Esophagus squamous epithelium (tissue), 5 donors: ENCODE data around the gene ZBTB43. TPM values are rescaled to one million over a fixed set of nuclear protein-coding genes. Genes with fewer than 3 reads are reported as not detected.

Experiments
- DNase-seq: peaks from one replicate; lab custom pipeline; 2025; lab: John Stamatoyannopoulos, UW
- H3K27ac ChIP-seq, 4 donors: fragments of 200-600 bp; sonication (generic); one replicate each; pipeline ENCODE4 v1.5.1; 2016 to 2019; ENCODE audit warnings: mild to moderate bottlenecking in 1 of 4
- H3K27me3 ChIP-seq, 4 donors: fragments of 200-600 bp; sonication (generic); 1 replicate in 3 of 4; 2 replicates in 1 of 4; pipeline versions ENCODE4 v1.5.1 to v1.6.0; 2017 to 2021; ENCODE audit warnings: antibody characterized with exemption in 1 of 4
- H3K36me3 ChIP-seq, 3 donors: fragments of 200-600 bp; sonication (generic); one replicate each; pipeline ENCODE4 v1.5.1; 2016 to 2019
- H3K4me1 ChIP-seq, 3 donors: fragments of 200-600 bp; sonication (generic); one replicate each; pipeline ENCODE4 v1.5.1; 2017 to 2019
- H3K4me3 ChIP-seq, 4 donors: fragments of 200-600 bp; sonication (generic); 1 replicate in 3 of 4; 2 replicates in 1 of 4; pipeline ENCODE4 v1.5.1; 2016 to 2019; ENCODE audit warnings: mild to moderate bottlenecking in 2 of 4, moderate library complexity in 1 of 4
- H3K9me3 ChIP-seq, 3 donors: fragments of 200-600 bp; sonication (generic); one replicate each; pipeline ENCODE4 v1.5.1; 2016 to 2019
- CTCF ChIP-seq, 6 experiments: fragments of 450-650 bp in 4 of 6; fragments of 200-600 bp in 2 of 6; sonication (generic) in 2 of 6; IDR thresholded peaks; one replicate each; pipeline ENCODE4 v1.5.1; 2016 to 2019; ENCODE audit warnings: antibody characterized with exemption in 6 of 6, mild to moderate bottlenecking in 4 of 6, moderate library complexity in 4 of 6
- POLR2A ChIP-seq, 4 donors: fragments of 450-650 bp; IDR thresholded peaks; one replicate each; pipeline ENCODE4 v1.6.1; 2017; ENCODE audit warnings: antibody characterized with exemption in 4 of 4, mild to moderate bottlenecking in 4 of 4, moderate library complexity in 3 of 4
- WGBS, 2 donors: methylation state at CpG; one replicate each; pipeline ENCODE4 v1.1.5; 2018; 5-methylcytosine and 5-hydroxymethylcytosine counted together
- intact Hi-C: fragments of 100-400 bp; cut with DNase I; formaldehyde crosslinking; loops from one replicate; pipeline ENCODE4 v1.15.0; 2022
- total RNA-seq, 4 donors: library from RNA; depleted of rRNA; stranded (reverse); fragments of >200 nt; gene quantifications; one replicate each; pipeline ENCODE4 v1.1.0, GENCODE V29; 2016
- donor health status: DM: yes; HTN: yes; CAD: no.

Gene ZBTB43
- total RNA-seq, 4 donors from 2014 or later = 9.9 to 14.3 (median 12.9) TPM

GRCh38 chr9:126877418-126877817 lies 72.6 kb downstream of the ZBTB43 start:
- no peak for TF ChIP-seq POLR2A (IDR thresholded peaks at IDR 0.05)
- no peak for TF ChIP-seq CTCF (IDR thresholded peaks at IDR 0.05)
- intact Hi-C loops = no loop called here
- WGBS, 2 donors = 78 to 88% methylated on average over 8 to 9 of the region's 9 CpGs
- no peak overlapping the region for H3K27ac ChIP-seq
- no peaks in the 10 kb centered on the region for H3K9me3 ChIP-seq
- H3K4me1 ChIP-seq = peaks cover 0 to 12% (median 0%) of the 10 kb centered on the region in 3 donors
- DNase-seq = no peak
- peaks cover 7 to 39% (median 10%) of the 10 kb centered on the region in 3 donors for H3K36me3 ChIP-seq
- H3K27me3 ChIP-seq = no peaks in the 10 kb centered on the region
- no peak overlapping the region for H3K4me3 ChIP-seq

GRCh38 chr9:126879288-126879687 lies 74.4 kb downstream of the ZBTB43 start:
- peaks cover 7 to 45% (median 10%) of the 10 kb centered on the region in 3 donors for H3K36me3 ChIP-seq
- peaks cover 0 to 30% (median 0%) of the 10 kb centered on the region in 3 donors for H3K4me1 ChIP-seq
- intact Hi-C loops = no loop called here
- H3K9me3 ChIP-seq = no peaks in the 10 kb centered on the region
- H3K4me3 ChIP-seq = no peak overlapping the region
- no peak for DNase-seq
- TF ChIP-seq CTCF (IDR thresholded peaks at IDR 0.05) (no peak), POLR2A (IDR thresholded peaks at IDR 0.05) (no peak)
- WGBS, 2 donors = 77 to 78% methylated on average over 6 to 9 of the region's 9 CpGs
- no peaks in the 10 kb centered on the region for H3K27me3 ChIP-seq
- H3K27ac ChIP-seq = no peak overlapping the region

DNA sequence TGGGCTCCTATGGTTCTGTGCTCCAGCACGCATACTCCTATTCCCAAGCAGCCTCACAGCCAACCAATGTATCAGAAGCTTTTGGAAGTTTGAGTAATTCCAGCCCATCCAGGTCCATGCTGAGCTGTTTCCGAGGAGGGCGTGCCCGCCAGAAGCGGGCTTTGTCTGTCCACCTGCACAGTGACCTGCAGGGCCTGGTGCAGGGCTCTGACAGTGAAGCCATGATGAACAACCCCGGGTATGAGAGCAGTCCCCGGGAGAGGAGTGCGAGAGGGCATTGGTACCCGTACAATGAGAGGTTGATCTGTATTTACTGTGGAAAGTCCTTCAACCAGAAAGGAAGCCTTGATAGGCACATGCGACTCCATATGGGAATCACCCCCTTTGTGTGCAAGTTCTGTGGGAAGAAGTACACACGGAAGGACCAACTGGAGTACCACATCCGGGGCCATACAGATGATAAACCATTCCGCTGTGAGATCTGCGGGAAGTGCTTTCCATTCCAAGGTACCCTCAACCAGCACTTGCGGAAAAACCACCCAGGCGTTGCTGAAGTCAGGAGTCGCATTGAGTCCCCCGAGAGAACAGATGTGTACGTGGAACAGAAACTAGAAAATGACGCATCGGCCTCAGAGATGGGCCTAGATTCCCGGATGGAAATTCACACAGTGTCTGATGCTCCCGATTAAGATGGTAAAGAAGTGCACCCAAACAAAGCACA lies 75.5 kb downstream of the ZBTB43 start:
- Histone ChIP-seq H3K4me1 (peaks cover 0 to 34% (median 0%) of the 10 kb centered on the region in 3 donors), H3K27me3 (no peaks in the 10 kb centered on the region), H3K4me3 (no peak overlapping the region), H3K9me3 (no peaks in the 10 kb centered on the region), H3K36me3 (peaks cover 7 to 45% (median 10%) of the 10 kb centered on the region in 3 donors), H3K27ac (peak overlapping the region in 1 of 4 donors; percentile 26)
- intact Hi-C loops = no loop called here
- no peak for DNase-seq
- no peak for TF ChIP-seq CTCF (IDR thresholded peaks at IDR 0.05)
- TF ChIP-seq POLR2A (IDR thresholded peaks at IDR 0.05) = no peak
- 90 to 93% methylated on average over 18 to 22 of the region's 23 CpGs for WGBS, 2 donors

GRCh38 chr9:126880947-126881332 lies 76.1 kb downstream of the ZBTB43 start:
- no peak for TF ChIP-seq CTCF (IDR thresholded peaks at IDR 0.05)
- no peak for TF ChIP-seq POLR2A (IDR thresholded peaks at IDR 0.05)
- Histone ChIP-seq H3K27ac (peak overlapping the region in 1 of 4 donors; percentile 26), H3K36me3 (peaks cover 7 to 48% (median 10%) of the 10 kb centered on the region in 3 donors), H3K4me1 (peaks cover 0 to 34% (median 0%) of the 10 kb centered on the region in 3 donors), H3K27me3 (no peaks in the 10 kb centered on the region), H3K9me3 (no peaks in the 10 kb centered on the region), H3K4me3 (no peak overlapping the region)
- intact Hi-C loops = no loop called here
- DNase-seq = no peak
- WGBS, 2 donors = 82 to 85% methylated on average over 6 of the region's 6 CpGs

DNA sequence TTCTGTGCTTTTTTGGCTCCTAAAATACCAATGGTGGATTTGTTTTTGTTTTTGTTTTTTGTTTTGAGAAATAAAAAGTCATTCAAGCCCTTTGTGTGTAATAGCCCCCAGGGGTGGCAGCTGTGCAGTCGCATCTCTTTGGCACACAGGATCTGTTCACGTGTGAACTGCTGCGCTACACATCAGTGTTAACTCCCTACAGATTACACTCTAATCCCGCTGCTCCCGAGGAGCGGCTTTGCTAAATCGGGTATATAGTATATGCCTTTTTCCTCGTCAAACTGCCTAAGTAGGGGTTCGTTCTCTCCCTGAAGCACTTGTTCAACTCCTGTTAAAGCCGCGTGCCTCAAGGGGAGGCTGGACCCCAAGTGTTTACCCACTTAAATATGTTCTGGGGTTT lies 77.9 kb downstream of the ZBTB43 start:
- DNase-seq = no peak
- Histone ChIP-seq H3K4me3 (no peak overlapping the region), H3K36me3 (peaks cover 7 to 50% (median 10%) of the 10 kb centered on the region in 3 donors)

More for the DNA sequence above, 77.9 kb downstream of the ZBTB43 start:
- TF ChIP-seq CTCF (IDR thresholded peaks at IDR 0.05) = no peak
- TF ChIP-seq POLR2A (IDR thresholded peaks at IDR 0.05) = no peak
- intact Hi-C loops = no loop called here
- H3K27ac ChIP-seq = no peak overlapping the region
- peaks cover 0 to 34% (median 0%) of the 10 kb centered on the region in 3 donors for H3K4me1 ChIP-seq
- no peaks in the 10 kb centered on the region for H3K9me3 ChIP-seq
- 88 to 89% methylated on average over 11 of the region's 11 CpGs for WGBS, 2 donors
- no peaks in the 10 kb centered on the region for H3K27me3 ChIP-seq
